ENCODE data around the gene FAM13A. TPM values are rescaled to one million over a fixed set of nuclear protein-coding genes. Genes with fewer than 3 reads are reported as not detected.

Gene FAM13A
- total RNA-seq, 1 donor from 2014 or later: 40.3 TPM

GRCh38 chr4:88938138-88938537 is 118.8 kb downstream of the FAM13A start:
- no peaks in the 10 kb centered on the region for H3K36me3 ChIP-seq
- H3K4me3 ChIP-seq: no peak overlapping the region
- no peak overlapping the region for H3K27ac Mint-ChIP-seq
- TF ChIP-seq CTCF (IDR thresholded peaks at IDR 0.05) (no peak), EZH2 (IDR thresholded peaks at IDR 0.05) (no peak), EZH2phosphoT487 (IDR thresholded peaks at IDR 0.05) (no peak)
- H3K9me3 ChIP-seq (ENCODE audit: low read depth): no peaks in the 10 kb centered on the region
- no peak overlapping the region for H3K4me3 Mint-ChIP-seq
- no peaks in the 10 kb centered on the region for H4K20me1 ChIP-seq (ENCODE audit: low read depth)
- no peak overlapping the region for H3K4me2 ChIP-seq
- H3K27me3 ChIP-seq: no peaks in the 10 kb centered on the region
- no peak overlapping the region for H3K9ac ChIP-seq
- no peaks in the 10 kb centered on the region for H3K9me3 Mint-ChIP-seq
- no peak overlapping the region for H2AFZ ChIP-seq (replicated peaks)
- no peaks in the 10 kb centered on the region for H3K79me2 ChIP-seq (ENCODE audit: low read depth)
- peaks cover 8% of the 10 kb centered on the region for H3K36me3 Mint-ChIP-seq
- H3F3A ChIP-seq (ENCODE audit: low read depth): no peaks in the 10 kb centered on the region
- H3K4me1 ChIP-seq: no peaks in the 10 kb centered on the region
- H3K27me3 Mint-ChIP-seq (ENCODE audit: insufficient read depth, low read depth): no peaks in the 10 kb centered on the region
- H3K4me1 Mint-ChIP-seq: peaks cover 2% of the 10 kb centered on the region
- H3K27ac ChIP-seq: no peak overlapping the region
- DNase-seq (ENCODE audit: low spot score): no peak

GRCh38 chr4:88937081-88937480 is 119.9 kb downstream of the FAM13A start:
- H3K36me3 Mint-ChIP-seq: peaks cover 8% of the 10 kb centered on the region

GRCh38 chr4:88933414-88934160 is 123.4 kb downstream of the FAM13A start:
- H3K27me3 Mint-ChIP-seq (ENCODE audit: insufficient read depth, low read depth): no peaks in the 10 kb centered on the region
- DNase-seq (ENCODE audit: low spot score): no peak
- no peaks in the 10 kb centered on the region for H3K9me3 Mint-ChIP-seq
- H3K4me3 Mint-ChIP-seq: no peak overlapping the region
- Histone ChIP-seq H3K9me3 (ENCODE audit: low read depth) (no peaks in the 10 kb centered on the region), H3K27ac (no peak overlapping the region), H3K36me3 (no peaks in the 10 kb centered on the region), H3K4me1 (no peaks in the 10 kb centered on the region), H3K79me2 (ENCODE audit: low read depth) (no peaks in the 10 kb centered on the region), H2AFZ (replicated peaks) (no peak overlapping the region), H3K27me3 (no peaks in the 10 kb centered on the region), H3K4me3 (no peak overlapping the region), H3K9ac (no peak overlapping the region), H3F3A (ENCODE audit: low read depth) (no peaks in the 10 kb centered on the region), H4K20me1 (ENCODE audit: low read depth) (no peaks in the 10 kb centered on the region), H3K4me2 (no peak overlapping the region)
- H3K4me1 Mint-ChIP-seq: peaks cover 2% of the 10 kb centered on the region
- H3K27ac Mint-ChIP-seq: no peak overlapping the region
- peaks cover 11% of the 10 kb centered on the region for H3K36me3 Mint-ChIP-seq
- no peak for TF ChIP-seq EZH2phosphoT487 (IDR thresholded peaks at IDR 0.05)
- TF ChIP-seq EZH2 (IDR thresholded peaks at IDR 0.05): no peak
- TF ChIP-seq CTCF (IDR thresholded peaks at IDR 0.05): no peak

More at GRCh38 chr4:88937081-88937480, 119.9 kb downstream of the FAM13A start:
- H4K20me1 ChIP-seq (ENCODE audit: low read depth): no peaks in the 10 kb centered on the region
- H3K9me3 ChIP-seq (ENCODE audit: low read depth): no peaks in the 10 kb centered on the region
- no peaks in the 10 kb centered on the region for H3K4me1 ChIP-seq
- no peak for DNase-seq (ENCODE audit: low spot score)
- no peak overlapping the region for H3K4me2 ChIP-seq
- no peaks in the 10 kb centered on the region for H3K27me3 ChIP-seq
- TF ChIP-seq EZH2 (IDR thresholded peaks at IDR 0.05): no peak
- no peak for TF ChIP-seq EZH2phosphoT487 (IDR thresholded peaks at IDR 0.05)
- no peak for TF ChIP-seq CTCF (IDR thresholded peaks at IDR 0.05)
- H3K36me3 ChIP-seq: no peaks in the 10 kb centered on the region
- Mint-ChIP-seq H3K4me1 (peaks cover 2% of the 10 kb centered on the region), H3K4me3 (no peak overlapping the region), H3K9me3 (no peaks in the 10 kb centered on the region), H3K27me3 (ENCODE audit: insufficient read depth, low read depth) (no peaks in the 10 kb centered on the region), H3K27ac (no peak overlapping the region)
- H2AFZ ChIP-seq (replicated peaks): no peak overlapping the region
- H3K79me2 ChIP-seq (ENCODE audit: low read depth): no peaks in the 10 kb centered on the region
- no peak overlapping the region for H3K4me3 ChIP-seq
- no peak overlapping the region for H3K27ac ChIP-seq
- H3K9ac ChIP-seq: no peak overlapping the region
- H3F3A ChIP-seq (ENCODE audit: low read depth): no peaks in the 10 kb centered on the region

Measured in neural progenitor cell (in vitro differentiated cells).